ENCODE data around the gene TCTN2.

The TCTN2 gene

DNA sequence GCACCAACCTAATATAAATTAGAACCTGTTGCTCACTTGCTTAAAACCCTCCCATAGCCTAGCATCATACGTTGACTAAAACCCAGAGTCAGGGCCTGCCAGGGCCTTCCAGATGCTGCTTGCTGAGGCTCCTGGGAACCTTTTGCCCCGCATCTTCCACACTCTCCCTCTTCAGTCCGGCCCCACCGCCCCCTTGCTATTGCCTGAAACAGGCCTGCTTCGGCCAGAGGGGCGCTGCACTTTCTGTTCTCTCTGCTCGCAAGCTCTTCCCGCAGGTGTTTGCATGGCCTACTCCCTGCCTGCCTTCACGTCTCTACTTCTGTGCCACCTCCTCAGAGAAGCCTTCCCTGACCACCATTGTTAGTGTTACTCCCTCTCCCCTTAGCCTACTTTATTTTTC is 13.7 kb upstream of the TCTN2 start:
- Histone ChIP-seq H3K36me3 (peaks cover 34% of the 10 kb centered on the region), H3K4me1 (no peaks in the 10 kb centered on the region), H3K27me3 (no peaks in the 10 kb centered on the region), H3K9me3 (no peaks in the 10 kb centered on the region), H3K4me3 (ENCODE audit: low read depth, low read length) (no peak overlapping the region)
- DNase-seq = no peak
- TF ChIP-seq, protein P1, sequence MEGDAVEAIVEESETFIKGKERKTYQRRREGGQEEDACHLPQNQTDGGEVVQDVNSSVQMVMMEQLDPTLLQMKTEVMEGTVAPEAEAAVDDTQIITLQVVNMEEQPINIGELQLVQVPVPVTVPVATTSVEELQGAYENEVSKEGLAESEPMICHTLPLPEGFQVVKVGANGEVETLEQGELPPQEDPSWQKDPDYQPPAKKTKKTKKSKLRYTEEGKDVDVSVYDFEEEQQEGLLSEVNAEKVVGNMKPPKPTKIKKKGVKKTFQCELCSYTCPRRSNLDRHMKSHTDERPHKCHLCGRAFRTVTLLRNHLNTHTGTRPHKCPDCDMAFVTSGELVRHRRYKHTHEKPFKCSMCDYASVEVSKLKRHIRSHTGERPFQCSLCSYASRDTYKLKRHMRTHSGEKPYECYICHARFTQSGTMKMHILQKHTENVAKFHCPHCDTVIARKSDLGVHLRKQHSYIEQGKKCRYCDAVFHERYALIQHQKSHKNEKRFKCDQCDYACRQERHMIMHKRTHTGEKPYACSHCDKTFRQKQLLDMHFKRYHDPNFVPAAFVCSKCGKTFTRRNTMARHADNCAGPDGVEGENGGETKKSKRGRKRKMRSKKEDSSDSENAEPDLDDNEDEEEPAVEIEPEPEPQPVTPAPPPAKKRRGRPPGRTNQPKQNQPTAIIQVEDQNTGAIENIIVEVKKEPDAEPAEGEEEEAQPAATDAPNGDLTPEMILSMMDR (IDR thresholded peaks at IDR 0.05; ENCODE audit: low read depth, low read length) = no peak

DNA sequence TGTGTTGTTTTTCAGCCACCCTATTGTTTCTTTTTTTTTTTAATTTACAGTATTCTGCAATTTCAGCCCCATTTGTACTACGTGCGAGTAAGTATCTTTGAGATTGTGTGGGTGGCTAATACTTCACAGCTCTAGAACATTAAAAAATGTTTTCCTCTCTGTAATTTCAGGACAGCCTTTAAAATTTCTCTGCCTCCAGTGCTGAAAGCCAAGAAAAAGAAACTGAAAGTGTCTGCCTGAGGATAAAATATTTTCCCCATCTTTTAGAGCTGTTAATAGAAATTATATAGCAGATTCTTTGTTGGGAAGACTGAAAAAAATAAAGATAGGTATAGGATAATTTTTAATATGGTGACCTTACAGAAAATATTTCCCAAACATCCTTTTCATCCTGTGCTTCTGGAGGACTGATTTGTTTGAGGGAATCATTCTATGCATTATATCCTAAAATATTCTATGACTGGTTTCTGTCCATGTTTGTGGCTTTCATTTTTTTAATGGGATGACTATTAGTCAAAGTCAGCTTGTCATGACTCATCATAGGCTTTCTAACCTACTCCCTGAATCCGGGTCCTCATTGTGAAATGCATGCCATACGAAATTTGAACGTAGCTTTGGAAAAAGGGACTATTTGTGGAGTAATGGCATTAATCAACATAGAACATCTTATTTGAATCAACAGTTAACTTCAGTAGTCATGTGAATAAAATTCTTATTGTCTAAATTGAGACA is 10.8 kb upstream of the TCTN2 start:
- Histone ChIP-seq H3K4me1 (no peaks in the 10 kb centered on the region), H3K36me3 (peaks cover 18% of the 10 kb centered on the region), H3K27me3 (no peaks in the 10 kb centered on the region), H3K4me3 (ENCODE audit: low read depth, low read length) (no peak overlapping the region), H3K9me3 (no peaks in the 10 kb centered on the region)
- TF ChIP-seq, protein P1 (IDR thresholded peaks at IDR 0.05; ENCODE audit: low read depth, low read length) = no peak
- no peak for DNase-seq

DNA sequence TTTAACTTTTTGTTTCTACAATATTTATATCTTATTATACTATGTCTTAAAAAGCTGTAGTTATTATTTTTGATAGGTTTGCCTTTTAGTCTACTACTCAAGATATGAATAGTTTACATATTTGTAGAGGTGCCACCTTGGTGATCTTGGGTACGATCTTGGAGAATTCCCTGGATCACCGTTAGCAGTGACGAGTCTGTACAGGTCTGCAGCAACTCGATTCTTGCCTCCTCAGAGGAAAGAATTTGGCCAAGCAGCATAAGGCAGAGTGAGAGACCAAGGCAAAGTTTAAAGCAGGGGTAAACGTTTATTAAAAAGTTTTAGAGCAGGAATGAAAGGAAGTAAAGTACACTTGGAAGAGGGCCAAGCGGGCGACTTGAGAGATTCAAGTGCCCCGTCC is 3.1 kb upstream of the TCTN2 start:
- Histone ChIP-seq H3K27me3 (no peaks in the 10 kb centered on the region), H3K4me1 (no peaks in the 10 kb centered on the region), H3K36me3 (no peaks in the 10 kb centered on the region), H3K9me3 (no peaks in the 10 kb centered on the region), H3K4me3 (ENCODE audit: low read depth, low read length) (no peak overlapping the region)
- TF ChIP-seq, protein P1 (IDR thresholded peaks at IDR 0.05; ENCODE audit: low read depth, low read length) = no peak
- no peak for DNase-seq

DNA sequence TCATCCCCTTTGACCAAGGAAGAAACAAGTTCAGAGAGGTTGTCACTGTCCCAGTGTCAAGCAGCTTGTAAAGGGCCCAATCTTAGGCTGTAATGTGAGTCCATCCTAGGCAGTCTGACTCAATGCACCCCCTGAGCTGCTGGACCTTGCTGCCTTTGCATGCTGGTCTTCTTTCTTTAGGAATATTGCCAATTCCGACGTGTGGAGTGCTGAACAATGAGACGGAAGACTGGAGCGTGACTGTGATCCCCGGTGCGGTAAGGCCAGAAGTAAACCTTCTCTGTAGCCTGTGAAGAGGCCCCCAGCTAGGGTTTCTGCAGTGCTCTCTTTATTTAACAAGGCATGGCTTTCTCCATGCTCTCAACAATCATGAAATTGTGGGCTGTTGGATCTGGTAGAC is 963 bp downstream of the TCTN2 start:
- Histone ChIP-seq H3K9me3 (no peaks in the 10 kb centered on the region), H3K4me3 (ENCODE audit: low read depth, low read length) (peak overlapping the region; percentile 87), H3K27me3 (no peaks in the 10 kb centered on the region), H3K4me1 (no peaks in the 10 kb centered on the region), H3K36me3 (no peaks in the 10 kb centered on the region; the same call in 1 of the 2 replicates)
- DNase-seq = no peak
- TF ChIP-seq, protein P1 (IDR thresholded peaks at IDR 0.05; ENCODE audit: low read depth, low read length) = no peak

DNA sequence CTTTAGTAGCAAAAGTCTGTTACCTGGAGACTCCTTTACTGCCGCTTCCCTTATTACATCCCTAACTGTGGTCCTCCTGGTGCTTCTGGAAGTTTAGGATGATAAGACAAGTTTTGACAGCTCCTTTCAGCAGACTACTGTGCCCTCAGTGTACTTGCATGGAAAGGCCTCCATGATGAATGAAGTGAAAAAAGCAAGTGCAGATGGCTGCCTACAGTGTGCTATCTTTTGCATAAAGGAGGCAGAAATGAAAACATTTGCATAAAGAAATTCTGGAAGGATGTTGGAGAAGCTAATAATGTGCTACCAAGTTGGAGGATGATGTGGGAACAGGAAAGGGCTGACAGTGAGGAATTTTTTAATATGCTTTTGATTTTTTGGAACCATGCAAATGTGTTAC is 4.5 kb downstream of the TCTN2 start:
- Histone ChIP-seq H3K27me3 (no peaks in the 10 kb centered on the region), H3K9me3 (no peaks in the 10 kb centered on the region), H3K4me1 (no peaks in the 10 kb centered on the region), H3K4me3 (ENCODE audit: low read depth, low read length) (no peak overlapping the region), H3K36me3 (no peaks in the 10 kb centered on the region; the same call in 1 of the 2 replicates)
- TF ChIP-seq, protein P1 (IDR thresholded peaks at IDR 0.05; ENCODE audit: low read depth, low read length) = no peak
- no peak for DNase-seq

DNA sequence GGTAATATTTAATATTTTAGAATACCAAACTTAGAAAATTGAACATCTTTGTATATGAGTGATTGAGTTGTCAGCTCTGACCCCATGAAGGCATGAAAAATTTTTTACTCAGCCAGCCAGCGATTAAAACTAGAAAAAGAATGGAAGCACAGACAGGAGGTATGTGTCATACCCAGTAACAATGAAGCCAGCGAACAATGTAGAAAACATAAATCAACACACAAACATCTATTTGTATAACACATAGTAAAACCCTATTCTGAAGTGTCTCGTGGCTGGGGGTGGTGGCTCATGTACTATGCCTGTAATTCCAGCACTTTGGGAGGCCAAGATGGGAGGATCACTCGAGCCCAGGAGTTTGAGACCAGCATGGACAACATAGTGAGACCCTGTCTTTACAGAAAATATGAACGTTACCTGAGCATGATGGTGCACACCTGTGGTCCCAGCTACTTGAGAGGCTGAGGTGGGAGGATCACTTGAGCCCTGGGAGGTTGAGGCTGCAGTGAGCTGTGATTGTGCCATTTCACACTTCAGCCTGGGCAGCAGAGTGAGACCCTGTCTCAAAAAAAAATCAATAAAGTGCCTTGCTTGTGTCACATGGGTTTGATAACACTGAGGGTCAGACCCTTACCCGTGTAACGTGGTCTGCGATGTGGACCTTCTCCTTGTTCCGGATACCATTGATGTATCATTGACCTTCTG is 5.9 kb downstream of the TCTN2 start:
- no peaks in the 10 kb centered on the region for H3K4me1 ChIP-seq

More for the DNA sequence above, 5.9 kb downstream of the TCTN2 start:
- H3K4me3 ChIP-seq (ENCODE audit: low read depth, low read length) = no peak overlapping the region
- TF ChIP-seq, protein P1 (IDR thresholded peaks at IDR 0.05; ENCODE audit: low read depth, low read length) = no peak
- DNase-seq = no peak
- no peaks in the 10 kb centered on the region for H3K9me3 ChIP-seq
- no peaks in the 10 kb centered on the region; the same call in 1 of the 2 replicates for H3K36me3 ChIP-seq
- no peaks in the 10 kb centered on the region for H3K27me3 ChIP-seq

All from BE2C (cell line).